Karpas-422 (cell line): ENCODE data around the gene OR4D6. TPM values are rescaled to one million over a fixed set of nuclear protein-coding genes. Genes with fewer than 3 reads are reported as not detected.

Experiments used
- total RNA-seq: library from RNA; depleted of rRNA; stranded (reverse); fragments of >200 nt; shearing (Covaris generic); gene quantifications from 2 replicates; pipeline ENCODE4 v1.2.3, GENCODE V29; 2014; ENCODE audit warnings: low replicate concordance; rRNA removed

Gene OR4D6
- total RNA-seq, 1 experiment from 2014 or later: not detected

Other genes with a start within 250 kb of the OR4D6 start
- gene MPEG1, start 244.0 kb upstream of the OR4D6 start, total RNA-seq: 59.6 and 80.0 TPM in 2 replicates
- gene OR5AN1, start 98.1 kb upstream of the OR4D6 start, total RNA-seq: 0.04 and 0.45 TPM in 2 replicates
- gene OR5A2, start 30.5 kb upstream of the OR4D6 start, total RNA-seq: not detected in 2 replicates
- gene OR5A1, start 20.5 kb upstream of the OR4D6 start, total RNA-seq: 0.04 and 0.07 TPM in 2 replicates
- gene OR4D10, start 16.4 kb downstream of the OR4D6 start, total RNA-seq: not detected in 2 replicates
- gene OR4D11, start 46.6 kb downstream of the OR4D6 start, total RNA-seq: not detected in 2 replicates
- gene OR4D9, start 54.6 kb downstream of the OR4D6 start, total RNA-seq: 0.18 TPM in 1 of 2 replicates, not detected in the other
- 17.2 and 29.7 TPM in 2 replicates for gene OSBP, start 158.8 kb downstream of the OR4D6 start, total RNA-seq
- gene PATL1, start 212.1 kb downstream of the OR4D6 start, total RNA-seq: 14.2 and 31.9 TPM in 2 replicates